ENCODE results near the gene LRRC3. TPM values are rescaled to one million over a fixed set of nuclear protein-coding genes. Genes with fewer than 3 reads are reported as not detected.
"Not testable (repeated sequence)": the region's sequence is repeated elsewhere in the genome, so short reads cannot be mapped to it uniquely, and the experiment has no call there.

LRRC3 gene
- total RNA-seq, 1 donor from 2014 or later: 1.7 TPM

DNA sequence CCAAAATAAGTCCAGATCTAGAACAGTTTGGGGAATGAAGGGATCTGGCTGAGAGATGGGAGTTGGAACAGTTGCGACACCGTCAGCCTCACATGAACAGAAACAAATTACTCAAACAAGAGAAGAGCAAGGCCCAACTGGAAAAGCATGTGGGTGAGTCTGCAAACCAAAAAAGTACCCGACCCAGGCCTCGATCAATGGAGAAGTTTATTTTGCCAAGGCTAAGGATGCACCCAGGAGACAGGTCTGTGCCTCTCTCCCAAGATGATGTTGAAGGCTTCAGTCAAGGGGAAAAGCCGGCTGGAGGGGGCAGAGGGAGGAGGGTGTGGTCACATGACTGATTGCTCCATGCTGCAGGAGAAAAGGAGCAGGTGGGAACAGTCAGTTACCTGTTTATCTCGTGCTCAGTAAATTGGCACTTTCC lies 42.4 kb downstream of the LRRC3 start:
- DNase-seq: no peak

DNA sequence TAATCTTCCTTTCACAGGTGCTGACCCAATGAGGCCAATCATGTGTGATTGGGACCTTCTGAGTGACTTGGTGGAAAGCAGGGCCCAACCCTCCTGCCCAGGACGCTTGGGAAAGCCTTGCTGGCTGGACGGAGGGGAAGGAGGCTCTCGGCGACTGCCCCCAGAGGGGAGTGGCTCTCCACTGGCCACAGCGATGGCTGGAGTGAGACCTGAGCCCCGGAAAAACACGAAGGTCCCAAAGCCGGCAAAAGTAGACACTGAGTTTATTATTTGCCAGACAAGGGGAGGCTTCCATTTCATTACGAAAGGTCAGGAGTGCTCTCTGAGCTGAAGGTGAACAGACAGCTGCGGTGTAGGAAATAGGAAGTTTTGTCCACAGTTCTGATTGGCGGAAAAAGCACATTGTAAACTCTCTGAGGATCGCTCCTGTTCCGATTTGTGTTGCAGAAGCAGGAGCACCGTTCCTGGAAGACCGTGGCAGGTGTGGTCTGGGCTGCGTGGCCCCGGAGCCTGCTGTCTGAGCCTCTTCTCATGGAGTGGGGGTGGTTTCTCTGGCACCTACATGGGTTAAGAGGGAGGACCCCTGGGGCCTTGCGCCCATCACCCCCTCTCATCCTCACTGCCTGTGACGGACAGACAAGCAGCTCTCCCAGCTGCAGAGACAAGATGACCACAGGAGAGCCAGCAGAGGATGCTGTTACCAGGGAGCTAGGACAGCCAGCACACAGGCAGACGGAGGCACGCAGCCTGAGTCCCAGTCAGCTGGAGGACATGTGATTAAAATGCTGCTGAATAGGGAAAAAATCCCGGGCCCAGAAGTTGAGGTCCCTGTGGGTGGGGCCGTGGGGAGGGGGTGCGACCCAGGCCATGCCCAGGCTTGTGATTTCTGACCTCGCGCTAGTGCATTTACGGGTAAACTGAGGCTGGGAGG lies 43.2 kb downstream of the LRRC3 start:
- no peak for DNase-seq

DNA sequence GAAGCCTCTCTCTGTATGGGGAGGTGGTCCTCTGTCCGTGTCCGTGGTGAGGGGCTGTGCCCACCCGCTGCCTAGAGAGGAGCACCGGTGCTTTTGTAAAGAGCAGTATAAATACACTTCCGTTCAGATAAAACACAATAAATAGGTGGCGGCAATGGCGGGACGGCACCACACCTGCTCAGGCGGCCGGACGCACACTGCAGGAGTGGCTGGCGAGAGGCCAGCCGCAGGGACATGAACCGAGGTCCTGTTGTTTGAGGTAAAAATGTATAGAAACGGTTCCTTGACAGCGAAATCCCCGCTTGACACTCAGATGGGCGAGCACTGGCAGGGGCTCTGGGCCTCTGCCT lies 43.9 kb downstream of the LRRC3 start:
- no peak for DNase-seq

- no peak for DNase-seq
These were observed 44.3 kb downstream of the LRRC3 start for GRCh38 chr21:44499631-44500030.

DNA sequence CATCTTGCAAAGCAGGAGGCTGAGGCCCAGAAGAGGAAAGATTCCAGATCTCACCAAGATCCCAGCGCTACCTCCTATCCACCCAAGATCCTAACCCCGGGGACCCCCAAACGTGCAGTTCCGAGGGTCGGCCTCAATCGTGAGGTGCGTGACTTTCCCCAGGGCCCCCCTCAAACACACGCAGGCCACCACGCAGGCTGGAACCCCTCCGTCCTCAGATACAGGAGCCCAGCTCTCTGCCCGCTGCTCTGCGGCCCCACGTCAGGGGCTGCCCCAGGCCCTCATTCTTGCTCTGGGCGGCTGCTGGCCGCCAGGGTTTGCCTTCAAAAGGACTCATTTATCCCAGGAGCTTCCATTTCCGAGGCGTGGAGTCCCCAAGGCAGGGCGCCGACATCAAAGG lies 44.8 kb downstream of the LRRC3 start:
- no peak for DNase-seq

- DNase-seq: no peak
These were observed 47.1 kb downstream of the LRRC3 start for GRCh38 chr21:44502171-44502958.

GRCh38 chr21:44503006-44503889 lies 47.9 kb downstream of the LRRC3 start:
- not testable (repeated sequence) for DNase-seq

DNA sequence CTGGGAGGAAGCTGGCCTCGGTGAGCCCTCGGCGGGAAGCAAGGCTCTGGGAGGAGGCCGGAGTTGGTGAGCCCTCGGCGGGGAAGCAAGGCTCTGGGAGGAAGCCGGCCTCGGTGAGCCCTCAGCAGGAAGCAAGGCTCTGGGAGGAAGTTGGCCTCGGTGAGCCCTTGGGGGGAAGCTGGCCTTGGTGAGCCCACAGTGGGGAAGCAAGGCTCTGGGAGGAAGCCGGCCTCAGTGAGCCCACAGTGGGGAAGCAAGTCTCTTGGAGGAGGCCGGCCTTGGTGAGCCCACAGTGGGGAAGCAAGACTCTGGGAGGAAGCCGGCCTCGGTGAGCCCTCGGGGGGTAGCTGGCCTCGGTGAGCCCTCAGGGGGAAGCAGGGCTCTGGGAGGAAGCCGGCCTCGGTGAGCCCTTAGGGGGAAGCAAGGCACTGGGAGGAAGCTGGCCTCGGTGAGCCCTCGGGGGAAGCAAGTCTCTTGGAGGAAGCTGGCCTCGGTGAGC lies 48.6 kb downstream of the LRRC3 start:
- DNase-seq: no peak

DNA sequence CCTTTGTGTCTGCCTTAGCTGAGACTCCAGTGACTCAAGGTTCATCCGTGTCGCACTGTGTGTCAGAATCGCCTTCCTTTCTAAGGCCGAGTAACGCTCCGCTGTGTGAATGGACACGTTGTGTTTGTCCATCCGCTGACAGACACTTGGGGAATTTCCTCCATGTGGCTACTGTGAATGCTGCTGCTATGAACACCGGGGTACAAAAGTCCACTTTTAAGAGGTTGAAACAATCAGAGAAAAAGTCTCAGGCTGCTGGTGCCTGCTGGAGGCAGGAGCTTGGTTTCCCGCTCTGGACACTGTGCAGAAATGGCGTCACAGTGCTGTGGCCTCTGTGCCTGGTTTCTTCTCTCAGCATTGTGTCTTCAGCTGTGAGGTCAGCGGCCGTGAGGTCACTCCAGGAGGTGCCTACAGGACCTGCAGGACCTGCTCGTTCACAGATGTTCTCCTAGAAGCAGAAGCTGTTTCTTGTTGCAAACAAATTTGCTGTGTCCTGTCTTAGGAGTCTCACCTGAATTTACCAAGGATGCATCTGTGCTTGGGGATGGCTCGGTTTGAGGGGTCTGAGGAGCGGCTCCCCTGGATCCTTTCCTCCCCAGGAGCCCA lies 50.5 kb downstream of the LRRC3 start:
- no peak for DNase-seq

DNA sequence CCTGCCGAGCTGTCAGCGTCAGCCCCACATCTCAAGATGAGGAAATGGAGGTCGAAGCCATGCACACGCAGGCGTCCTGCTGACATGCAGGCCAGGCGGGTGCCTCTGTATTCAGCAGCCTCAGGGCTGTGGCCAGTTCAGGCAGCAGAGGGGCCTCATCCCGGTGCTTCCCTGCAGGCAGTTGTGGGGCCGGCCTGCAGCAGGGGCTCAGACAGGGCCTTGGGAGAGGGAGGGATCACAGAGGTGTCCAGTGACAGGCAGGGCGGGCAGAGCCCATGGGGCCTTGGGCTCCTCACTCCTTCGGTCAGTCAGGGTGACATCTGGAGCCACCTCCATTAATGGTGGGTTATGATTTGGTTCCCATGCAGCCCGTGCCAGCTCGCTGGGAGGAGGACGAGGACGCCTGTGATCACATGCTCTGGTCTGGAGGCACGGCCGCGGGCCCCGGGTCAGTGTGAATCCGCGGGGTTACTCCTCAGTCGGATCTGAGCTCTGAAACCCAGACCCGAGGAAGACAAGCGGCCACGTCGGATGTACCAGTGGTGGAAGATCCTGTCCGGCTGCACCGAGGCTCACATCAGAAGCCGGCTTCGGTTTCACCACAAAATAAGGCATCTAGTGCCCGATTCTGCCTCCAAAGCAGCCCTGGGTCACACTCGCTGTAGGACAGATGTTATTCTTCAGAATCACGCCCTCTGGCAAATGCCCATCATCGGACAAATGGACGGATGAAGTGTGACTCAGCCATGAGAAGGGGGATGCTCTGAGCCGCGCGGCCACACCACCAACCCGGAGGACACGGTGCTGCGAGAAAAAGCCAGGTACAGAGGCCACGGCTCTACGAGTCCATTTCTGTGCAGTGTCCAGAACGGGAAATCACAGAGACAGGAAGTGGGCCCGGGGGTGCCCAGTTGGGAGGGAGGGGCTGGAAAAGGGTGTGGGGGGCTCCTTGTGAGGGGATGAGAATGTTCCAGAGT lies 51.3 kb downstream of the LRRC3 start:
- DNase-seq: no peak

- no peak for DNase-seq
These were observed 52.5 kb downstream of the LRRC3 start for GRCh38 chr21:44507673-44508425.

DNA sequence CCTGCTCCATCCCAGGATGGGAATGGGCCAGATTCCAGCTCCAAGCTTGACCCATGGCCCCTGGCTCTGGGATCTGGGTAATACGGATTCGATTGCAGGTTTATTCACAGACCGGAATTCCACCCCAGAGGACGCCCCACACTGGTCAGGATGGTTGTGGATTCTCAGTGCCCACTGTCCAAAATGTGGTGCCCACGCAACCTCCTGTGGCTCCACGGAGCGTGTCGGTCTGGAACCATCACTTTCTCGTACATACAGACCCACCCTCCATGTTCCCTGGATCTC lies 53.1 kb downstream of the LRRC3 start:
- no peak for DNase-seq

GRCh38 chr21:44508711-44509445 lies 53.6 kb downstream of the LRRC3 start:
- DNase-seq: no peak

DNA sequence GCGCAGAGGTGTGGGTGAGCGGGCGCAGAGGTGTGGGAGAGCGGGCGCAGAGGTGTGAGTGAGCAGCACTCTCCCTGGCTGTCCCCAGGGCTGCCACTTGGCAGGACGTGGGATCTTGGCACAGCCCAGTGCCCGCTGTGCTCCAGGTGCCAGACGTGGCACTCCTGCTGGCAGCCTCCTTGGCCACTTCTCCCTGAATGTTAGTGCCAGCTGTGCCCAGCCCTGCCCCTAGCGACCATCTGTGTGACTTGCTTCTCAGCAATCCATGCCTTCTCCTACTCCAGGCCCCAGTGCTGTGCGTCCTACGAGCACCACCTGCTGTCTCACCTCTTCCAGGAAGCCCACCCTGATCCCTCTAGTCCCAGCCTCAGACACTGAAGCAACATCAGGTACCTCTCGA lies 54.2 kb downstream of the LRRC3 start:
- no peak for DNase-seq

- DNase-seq: no peak
These were observed 54.8 kb downstream of the LRRC3 start for GRCh38 chr21:44510109-44510507.

GRCh38 chr21:44510508-44511218 lies 55.4 kb downstream of the LRRC3 start:
- DNase-seq: no peak

- DNase-seq: no peak
These were observed 56.1 kb downstream of the LRRC3 start for GRCh38 chr21:44511219-44511937.

All from skin of body (tissue), 2 donors.